WTC11 (cell line): Measurements from ENCODE around the gene SNRNP200.

ENCODE experiments used
- ATF3 ChIP-seq: sonication (generic); formaldehyde crosslinking; conservative IDR thresholded peaks from 2 replicates; pipeline ENCODE4 v1.8.1; 2022; ENCODE audit warnings: mild to moderate bottlenecking, missing genetic modification reagents
- CTCF ChIP-seq: fragments of 200-600 bp; IDR thresholded peaks from 2 replicates; pipeline ENCODE4 v1.8.0; 2022; ENCODE audit warnings: antibody characterized with exemption
- FOXP1 ChIP-seq: sonication (generic); formaldehyde crosslinking; IDR thresholded peaks from 2 replicates; pipeline ENCODE4 v1.8.0; 2022; ENCODE audit warnings: missing genetic modification reagents, mild to moderate bottlenecking, moderate library complexity, borderline replicate concordance
- IRF2 ChIP-seq: sonication (generic); formaldehyde crosslinking; IDR thresholded peaks from 2 replicates; pipeline ENCODE4 v1.8.0; 2022; ENCODE audit warnings: low read depth, missing genetic modification reagents, borderline replicate concordance
- JUN ChIP-seq: sonication (generic); formaldehyde crosslinking; IDR thresholded peaks from 2 replicates; pipeline ENCODE4 v1.8.0; 2023; ENCODE audit warnings: mild to moderate bottlenecking, missing genetic modification reagents
- MAX ChIP-seq: sonication (generic); formaldehyde crosslinking; IDR thresholded peaks from 2 replicates; pipeline ENCODE4 v1.8.0; 2022; ENCODE audit warnings: mild to moderate bottlenecking, missing genetic modification reagents
- PRRX2 ChIP-seq: fragments of 250-450 bp; sonication (Bioruptor Pico); IDR thresholded peaks from 2 replicates; pipeline ENCODE4 v1.8.0; 2021; ENCODE audit warnings: mild to moderate bottlenecking
- RELA ChIP-seq: sonication (generic); formaldehyde crosslinking; IDR thresholded peaks from 2 replicates; pipeline ENCODE4 v1.8.1; 2022; ENCODE audit warnings: missing genetic modification reagents, mild to moderate bottlenecking, borderline replicate concordance
- TEAD4 ChIP-seq: sonication (generic); formaldehyde crosslinking; IDR thresholded peaks from 2 replicates; pipeline ENCODE4 v1.8.0; 2022; ENCODE audit warnings: mild to moderate bottlenecking, missing genetic modification reagents
- USF2 ChIP-seq: sonication (generic); formaldehyde crosslinking; IDR thresholded peaks from 2 replicates; pipeline ENCODE4 v1.8.1; 2023; ENCODE audit warnings: mild to moderate bottlenecking, missing genetic modification reagents, moderate library complexity

GRCh38 chr2:96259497-96259921 lies 45.8 kb downstream of the SNRNP200 start:
- TF ChIP-seq CTCF = no peak
- TF ChIP-seq RELA = no peak
- TF ChIP-seq USF2 (CRISPR knock-in tag) = no peak
- TF ChIP-seq ATF3 (CRISPR knock-in tag) = no peak
- no peak for TF ChIP-seq FOXP1 (CRISPR knock-in tag)
- no peak for TF ChIP-seq IRF2 (CRISPR knock-in tag)
- no peak for TF ChIP-seq JUN
- TF ChIP-seq PRRX2 (CRISPR knock-in tag) = no peak
- no peak for TF ChIP-seq MAX (CRISPR knock-in tag)
- TF ChIP-seq TEAD4 (CRISPR knock-in tag) = no peak
